Measurements from ENCODE around the gene IGLL5.

The IGLL5 gene

DNA sequence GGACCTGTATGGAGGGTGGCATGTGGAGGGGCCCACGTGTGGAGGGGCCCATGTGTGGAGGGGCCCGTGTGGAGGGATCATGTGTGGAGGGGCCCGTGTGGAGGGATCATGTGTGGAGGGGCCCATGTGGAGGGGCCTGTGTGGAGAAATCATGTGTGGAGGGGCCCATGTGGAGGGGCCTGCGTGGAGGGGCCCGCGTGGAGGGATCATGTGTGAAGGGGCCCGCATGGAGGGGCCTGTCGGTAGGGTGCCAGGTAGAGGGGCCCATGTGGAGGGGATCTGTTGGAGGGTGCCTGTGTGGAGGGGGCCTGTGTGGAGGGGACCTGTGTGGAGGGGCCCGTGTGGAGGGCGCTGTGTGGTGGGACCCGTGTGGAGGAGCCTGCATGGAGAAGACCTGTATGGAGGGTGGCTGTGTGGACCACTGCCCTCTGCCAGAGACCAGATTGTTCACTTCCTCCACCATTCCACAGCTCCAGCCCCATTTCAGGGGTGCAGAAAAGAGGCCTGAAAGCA lies 47.0 kb downstream of the IGLL5 start:
- ChIA-PET CTCF (no interaction called here), POLR2A (no interaction called here)
- TF ChIP-seq NFRKB (IDR thresholded peaks at IDR 0.05) (no peak), SP1 (IDR thresholded peaks at IDR 0.05) (no peak), CTBP1 (IDR thresholded peaks at IDR 0.05; ENCODE audit: borderline replicate concordance) (no peak), HDGF (IDR thresholded peaks at IDR 0.05; ENCODE audit: borderline replicate concordance) (no peak), SUZ12 (IDR thresholded peaks at IDR 0.05) (no peak), TARDBP (IDR thresholded peaks at IDR 0.05) (no peak), ARNT (IDR thresholded peaks at IDR 0.05) (no peak), FOXA1 (IDR thresholded peaks at IDR 0.05) (no peak), ELF4 (IDR thresholded peaks at IDR 0.05) (no peak), LEF1 (IDR thresholded peaks at IDR 0.05; ENCODE audit: borderline replicate concordance) (no peak), BHLHE40 (IDR thresholded peaks at IDR 0.05; ENCODE audit: borderline replicate concordance) (no peak)
- TF ChIP-seq, protein P1, sequence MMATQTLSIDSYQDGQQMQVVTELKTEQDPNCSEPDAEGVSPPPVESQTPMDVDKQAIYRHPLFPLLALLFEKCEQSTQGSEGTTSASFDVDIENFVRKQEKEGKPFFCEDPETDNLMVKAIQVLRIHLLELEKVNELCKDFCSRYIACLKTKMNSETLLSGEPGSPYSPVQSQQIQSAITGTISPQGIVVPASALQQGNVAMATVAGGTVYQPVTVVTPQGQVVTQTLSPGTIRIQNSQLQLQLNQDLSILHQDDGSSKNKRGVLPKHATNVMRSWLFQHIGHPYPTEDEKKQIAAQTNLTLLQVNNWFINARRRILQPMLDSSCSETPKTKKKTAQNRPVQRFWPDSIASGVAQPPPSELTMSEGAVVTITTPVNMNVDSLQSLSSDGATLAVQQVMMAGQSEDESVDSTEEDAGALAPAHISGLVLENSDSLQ (IDR thresholded peaks at IDR 0.05), result no peak
- no peak for DNase-seq (ENCODE audit: extremely low spot score)

GRCh38 chr22:22935056-22935545 lies 47.5 kb downstream of the IGLL5 start:
- ChIA-PET POLR2A (no interaction called here), CTCF (no interaction called here)
- no peak for DNase-seq (ENCODE audit: extremely low spot score)
- no peak for TF ChIP-seq L3MBTL2 (conservative IDR thresholded peaks at IDR 0.05)
- no peak for TF ChIP-seq HDGF (IDR thresholded peaks at IDR 0.05; ENCODE audit: borderline replicate concordance)
- TF ChIP-seq TARDBP (IDR thresholded peaks at IDR 0.05), result no peak
- TF ChIP-seq FOXA1 (IDR thresholded peaks at IDR 0.05), result no peak
- TF ChIP-seq FOXK2 (IDR thresholded peaks at IDR 0.05), result no peak
- TF ChIP-seq BHLHE40 (IDR thresholded peaks at IDR 0.05; ENCODE audit: borderline replicate concordance), result no peak
- no peak for TF ChIP-seq SP1 (IDR thresholded peaks at IDR 0.05)
- no peak for TF ChIP-seq SUZ12 (IDR thresholded peaks at IDR 0.05)
- no peak for TF ChIP-seq ZNF384 (IDR thresholded peaks at IDR 0.05)

DNA sequence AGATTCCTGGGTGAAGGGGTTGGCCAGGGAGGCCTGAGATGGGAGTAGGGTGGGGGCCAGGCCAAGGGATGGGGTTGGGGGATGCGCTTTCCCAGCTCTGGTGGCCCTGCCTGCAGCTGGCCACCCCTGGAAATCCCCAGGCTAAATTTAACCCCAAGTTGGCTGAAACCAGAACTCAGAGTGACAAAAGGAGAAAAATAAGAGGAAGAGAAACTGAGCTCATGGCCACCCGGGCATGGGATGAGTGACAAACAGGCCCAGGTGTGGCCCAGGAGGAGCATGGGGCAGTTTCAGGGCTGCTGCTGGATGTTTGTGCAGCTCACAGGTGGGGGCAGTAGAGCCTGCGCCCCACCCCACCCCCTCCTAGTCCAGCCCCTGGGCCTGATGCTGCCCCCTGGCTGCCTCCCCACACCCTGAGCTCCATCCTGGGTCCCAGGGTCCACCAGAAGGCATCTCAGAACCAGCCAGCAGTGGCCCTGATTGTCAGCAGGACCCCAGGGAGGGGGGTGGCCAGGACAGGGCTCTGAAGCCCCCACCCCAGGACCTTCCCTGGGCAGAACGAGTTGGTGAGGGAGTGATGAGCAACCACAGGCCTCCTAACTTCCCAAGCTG lies 48.0 kb downstream of the IGLL5 start:
- TF ChIP-seq SUZ12 (IDR thresholded peaks at IDR 0.05), result no peak
- TF ChIP-seq HDGF (IDR thresholded peaks at IDR 0.05; ENCODE audit: borderline replicate concordance), result no peak
- no peak for TF ChIP-seq FOXA1 (IDR thresholded peaks at IDR 0.05)
- no peak for TF ChIP-seq LEF1 (IDR thresholded peaks at IDR 0.05; ENCODE audit: borderline replicate concordance)
- TF ChIP-seq, protein P1 (IDR thresholded peaks at IDR 0.05), result no peak
- no peak for DNase-seq (ENCODE audit: extremely low spot score)
- CTCF ChIA-PET, result interaction anchor here (0.8 kb wide), 1 partner anchor 85 kb away, joined by 3 read pairs; no protein-coding TSS in a partner anchor
- POLR2A ChIA-PET, result no interaction called here

DNA sequence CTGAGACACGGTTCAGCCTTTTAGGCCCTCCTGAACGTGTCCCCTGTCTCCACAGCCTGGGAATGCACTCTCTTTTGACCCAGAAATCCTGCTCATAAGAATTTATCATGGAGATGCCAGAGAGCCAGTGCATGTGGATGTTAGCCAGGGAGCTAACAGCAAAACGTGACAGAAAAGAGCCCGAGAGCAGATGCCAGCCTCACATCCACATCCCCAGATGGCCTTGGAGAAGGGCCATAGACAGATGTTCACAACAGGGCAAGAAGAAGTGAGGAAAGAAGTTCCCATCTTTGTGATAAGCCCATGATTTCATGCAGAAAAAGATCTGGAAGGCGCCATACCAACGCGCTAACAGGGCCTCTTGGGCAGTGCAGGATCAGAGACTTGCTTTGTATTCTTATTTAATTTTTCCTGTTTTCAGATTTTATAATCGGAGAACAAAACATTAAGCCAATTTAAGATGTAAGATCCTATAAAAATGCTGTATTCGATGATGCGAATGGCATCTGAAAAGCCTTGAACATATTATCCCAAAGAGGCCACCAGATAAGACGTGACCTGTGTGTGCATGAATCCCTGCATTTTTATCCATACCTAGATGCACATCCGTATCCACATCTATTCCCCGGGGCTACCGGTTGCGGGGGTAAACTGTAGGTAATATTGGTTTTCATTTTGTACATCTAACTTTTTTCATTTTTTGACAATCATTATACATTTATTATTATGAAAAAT lies 48.7 kb downstream of the IGLL5 start:
- DNase-seq (ENCODE audit: extremely low spot score), result no peak
- ChIA-PET POLR2A (no interaction called here), CTCF (interaction anchor here (0.8 kb wide), 1 partner anchor 86 kb away, joined by 3 read pairs; no protein-coding TSS in a partner anchor)
- TF ChIP-seq ZNF384 (IDR thresholded peaks at IDR 0.05) (no peak), SP1 (IDR thresholded peaks at IDR 0.05) (no peak), SUZ12 (IDR thresholded peaks at IDR 0.05) (no peak), FOXA1 (IDR thresholded peaks at IDR 0.05) (no peak), TARDBP (IDR thresholded peaks at IDR 0.05) (no peak), FOXK2 (IDR thresholded peaks at IDR 0.05) (no peak)

GRCh38 chr22:22936915-22937656 lies 49.5 kb downstream of the IGLL5 start:
- no peak for DNase-seq (ENCODE audit: extremely low spot score)
- ChIA-PET CTCF (no interaction called here), POLR2A (no interaction called here)
- TF ChIP-seq BHLHE40 (IDR thresholded peaks at IDR 0.05; ENCODE audit: borderline replicate concordance), result no peak
- TF ChIP-seq ZNF384 (IDR thresholded peaks at IDR 0.05), result no peak

GRCh38 chr22:22937894-22938480 lies 50.4 kb downstream of the IGLL5 start:
- ChIA-PET CTCF (no interaction called here), POLR2A (no interaction called here)
- no peak for TF ChIP-seq CTBP1 (IDR thresholded peaks at IDR 0.05; ENCODE audit: borderline replicate concordance)
- no peak for TF ChIP-seq FOXM1 (IDR thresholded peaks at IDR 0.05; ENCODE audit: borderline replicate concordance)
- no peak for TF ChIP-seq BHLHE40 (IDR thresholded peaks at IDR 0.05; ENCODE audit: borderline replicate concordance)
- TF ChIP-seq ELF4 (IDR thresholded peaks at IDR 0.05), result no peak
- TF ChIP-seq FOXK2 (IDR thresholded peaks at IDR 0.05), result no peak
- no peak for TF ChIP-seq TARDBP (IDR thresholded peaks at IDR 0.05)
- no peak for TF ChIP-seq ZNF384 (IDR thresholded peaks at IDR 0.05)
- TF ChIP-seq, protein P1 (IDR thresholded peaks at IDR 0.05), result no peak
- no peak for TF ChIP-seq FOXA1 (IDR thresholded peaks at IDR 0.05)
- no peak for TF ChIP-seq SP1 (IDR thresholded peaks at IDR 0.05)
- TF ChIP-seq L3MBTL2 (conservative IDR thresholded peaks at IDR 0.05), result no peak
- TF ChIP-seq ARNT (IDR thresholded peaks at IDR 0.05), result no peak
- no peak for TF ChIP-seq SUZ12 (IDR thresholded peaks at IDR 0.05)
- DNase-seq (ENCODE audit: extremely low spot score), result no peak

Data from HEK293T (cell line).